Esophagus (tissue), 2 donors: ENCODE measurements around the gene PPP4C. TPM values are rescaled to one million over a fixed set of nuclear protein-coding genes. Genes with fewer than 3 reads are reported as not detected.

Experiments used
- H3K27ac ChIP-seq, 2 donors: one replicate each; pipeline ENCODE4 v1.5.1; 2013; ENCODE audit warnings: low read depth in 2 of 2, mild to moderate bottlenecking in 2 of 2, inconsistent platforms in 1 of 2, low read length in 1 of 2, moderate library complexity in 1 of 2
- H3K27me3 ChIP-seq, 2 donors: one replicate each; pipeline ENCODE4 v1.6.1; 2013; ENCODE audit warnings: low read length in 2 of 2, control low read depth in 1 of 2, mild to moderate bottlenecking in 1 of 2; ENCODE audit not compliant: insufficient read depth in 2 of 2, control insufficient read depth in 1 of 2
- H3K36me3 ChIP-seq, 2 donors: one replicate each; pipeline ENCODE4 v1.6.1; 2013; ENCODE audit warnings: low read length in 1 of 2; ENCODE audit not compliant: control insufficient read depth in 2 of 2, insufficient read depth in 2 of 2
- H3K4me1 ChIP-seq, 2 donors: one replicate each; pipeline ENCODE4 v1.6.1; 2013; ENCODE audit warnings: low read length in 1 of 2; ENCODE audit not compliant: control insufficient read depth in 2 of 2, insufficient read depth in 2 of 2
- H3K4me3 ChIP-seq, 2 donors: one replicate each; pipeline ENCODE4 v1.5.1; 2013; ENCODE audit warnings: low read length in 2 of 2, mild to moderate bottlenecking in 2 of 2, low read depth in 1 of 2, moderate library complexity in 1 of 2
- H3K9me3 ChIP-seq, 2 donors: one replicate each; pipeline ENCODE4 v1.6.1; 2013; ENCODE audit warnings: mild to moderate bottlenecking in 2 of 2, low read depth in 1 of 2, low read length in 1 of 2, moderate library complexity in 1 of 2; ENCODE audit not compliant: control insufficient read depth in 2 of 2, insufficient read depth in 1 of 2
- WGBS, 2 donors: extraction: QIAGEN DNeasy Blood & Tissue Kit; methylation state at CpG; one replicate each; pipeline ENCODE4 v1.1.7; 2013; 5-methylcytosine and 5-hydroxymethylcytosine counted together
- polyA plus RNA-seq, 2 donors: library from polyadenylated mRNA; stranded (reverse); fragments of 200-250 nt; gene quantifications; one replicate each; pipeline ENCODE4 v1.2.3, GENCODE V29; 2013
- donor health status: healthy with polysubstance abuse.
- donor health status: Bipolar disorder and iron deficiency.

The PPP4C gene
- polyA plus RNA-seq, 2 donors, result 113 TPM

GRCh38 chr16:30077656-30078055 is 1.9 kb downstream of the PPP4C start:
- Histone ChIP-seq H3K27ac (peak overlapping the region in 1 of 2 donors; percentile 28), H3K4me3 (peak overlapping the region in 1 of 2 donors; percentile 77), H3K36me3 (peaks cover 12 to 37% of the 10 kb centered on the region in 2 donors)

GRCh38 chr16:30078744-30079143 is 3.0 kb downstream of the PPP4C start:
- 89 to 94% methylated on average over 7 of the region's 7 CpGs for WGBS, 2 donors
- Histone ChIP-seq H3K4me1 (peaks cover 3 to 8% of the 10 kb centered on the region in 2 donors), H3K27me3 (no peaks in the 10 kb centered on the region), H3K9me3 (no peaks in the 10 kb centered on the region), H3K4me3 (no peak overlapping the region), H3K36me3 (peaks cover 21 to 46% of the 10 kb centered on the region in 2 donors), H3K27ac (no peak overlapping the region)

More at GRCh38 chr16:30077656-30078055, 1.9 kb downstream of the PPP4C start:
- Histone ChIP-seq H3K9me3 (no peaks in the 10 kb centered on the region), H3K27me3 (no peaks in the 10 kb centered on the region), H3K4me1 (peaks cover 3 to 8% of the 10 kb centered on the region in 2 donors)
- WGBS, 2 donors, result 66% methylated on average over 6 of the region's 6 CpGs

GRCh38 chr16:30079480-30079879 is 3.7 kb downstream of the PPP4C start:
- peaks cover 3 to 8% of the 10 kb centered on the region in 2 donors for H3K4me1 ChIP-seq
- no peak overlapping the region for H3K27ac ChIP-seq
- peaks cover 25 to 53% of the 10 kb centered on the region in 2 donors for H3K36me3 ChIP-seq
- no peak overlapping the region for H3K4me3 ChIP-seq
- WGBS, 2 donors, result 87 to 89% methylated on average over 7 of the region's 7 CpGs
- no peaks in the 10 kb centered on the region for H3K27me3 ChIP-seq
- H3K9me3 ChIP-seq, result no peaks in the 10 kb centered on the region

- H3K4me3 ChIP-seq, result no peak overlapping the region
- no peak overlapping the region for H3K27ac ChIP-seq
- peaks cover 25 to 70% of the 10 kb centered on the region in 2 donors for H3K36me3 ChIP-seq
- peaks cover 0 to 2% of the 10 kb centered on the region in 2 donors for H3K9me3 ChIP-seq
- 83 to 87% methylated on average over 20 of the region's 20 CpGs for WGBS, 2 donors
- no peaks in the 10 kb centered on the region for H3K27me3 ChIP-seq
- peaks cover 1 to 3% of the 10 kb centered on the region in 2 donors for H3K4me1 ChIP-seq
Observed at GRCh38 chr16:30082545-30083090, 6.8 kb downstream of the PPP4C start.

GRCh38 chr16:30083216-30084055 is 7.6 kb downstream of the PPP4C start:
- peaks cover 0 to under 1% of the 10 kb centered on the region in 2 donors for H3K4me1 ChIP-seq
- H3K27me3 ChIP-seq, result no peaks in the 10 kb centered on the region
- H3K27ac ChIP-seq, result no peak overlapping the region
- no peak overlapping the region for H3K4me3 ChIP-seq
- H3K9me3 ChIP-seq, result peaks cover 0 to 2% of the 10 kb centered on the region in 2 donors
- H3K36me3 ChIP-seq, result peaks cover 25 to 62% of the 10 kb centered on the region in 2 donors
- 89 to 90% methylated on average over 24 of the region's 24 CpGs for WGBS, 2 donors

- Histone ChIP-seq H3K27ac (peak overlapping the region in 1 of 2 donors; percentile 62), H3K27me3 (no peaks in the 10 kb centered on the region), H3K36me3 (peaks cover 22 to 59% of the 10 kb centered on the region in 2 donors), H3K9me3 (peaks cover 0 to 2% of the 10 kb centered on the region in 2 donors), H3K4me3 (no peak overlapping the region), H3K4me1 (peaks cover 0 to 9% of the 10 kb centered on the region in 2 donors)
- 81 to 85% methylated on average over 18 of the region's 18 CpGs for WGBS, 2 donors
Observed at GRCh38 chr16:30084096-30084815, 8.5 kb downstream of the PPP4C start.

GRCh38 chr16:30084816-30085159 is 9.0 kb downstream of the PPP4C start:
- Histone ChIP-seq H3K9me3 (peaks cover 0 to 2% of the 10 kb centered on the region in 2 donors), H3K4me1 (peaks cover 0 to 12% of the 10 kb centered on the region in 2 donors), H3K27me3 (no peaks in the 10 kb centered on the region), H3K27ac (peak overlapping the region in 1 of 2 donors; percentile 62), H3K4me3 (no peak overlapping the region), H3K36me3 (peaks cover 22 to 53% of the 10 kb centered on the region in 2 donors)
- 57 to 68% methylated on average over 17 of the region's 17 CpGs for WGBS, 2 donors

GRCh38 chr16:30085247-30085646 is 9.5 kb downstream of the PPP4C start:
- Histone ChIP-seq H3K4me1 (peaks cover 0 to 14% of the 10 kb centered on the region in 2 donors), H3K27ac (no peak overlapping the region), H3K36me3 (peaks cover 22 to 52% of the 10 kb centered on the region in 2 donors), H3K27me3 (no peaks in the 10 kb centered on the region), H3K9me3 (peaks cover 0 to 2% of the 10 kb centered on the region in 2 donors), H3K4me3 (no peak overlapping the region)
- WGBS, 2 donors, result 68 to 83% methylated on average over 3 of the region's 3 CpGs

GRCh38 chr16:30085820-30086219 is 10.0 kb downstream of the PPP4C start:
- Histone ChIP-seq H3K9me3 (peaks cover 0 to 2% of the 10 kb centered on the region in 2 donors), H3K4me3 (no peak overlapping the region), H3K36me3 (peaks cover 19 to 50% of the 10 kb centered on the region in 2 donors), H3K4me1 (peaks cover 1 to 16% of the 10 kb centered on the region in 2 donors), H3K27me3 (no peaks in the 10 kb centered on the region), H3K27ac (no peak overlapping the region)
- WGBS, 2 donors, result 74 to 84% methylated on average over 6 of the region's 6 CpGs
